HG03066 (cell line): Measurements from ENCODE around the gene GPR15.

ENCODE experiments used
- ATAC-seq: cut with Tn5 transposase; IDR thresholded peaks from one replicate; pipeline ENCODE4 v1.9.1; 2021; ENCODE audit warnings: low read depth; ENCODE audit not compliant: unreplicated experiment

The GPR15 gene

GRCh38 chr3:98531622-98532274, at the start of gene GPR15:
TSS of gene GPR15 (plus strand) at chr3:98531978. CDS start at chr3:98532034, 56 bp downstream.
- peak; percentile 31 for ATAC-seq

GRCh38 chr3:98482717-98483482, 48.9 kb upstream of the GPR15 start:
- no peak for ATAC-seq

GRCh38 chr3:98483626-98484025, 48.2 kb upstream of the GPR15 start:
- ATAC-seq = no peak

- no peak for ATAC-seq
Observed at GRCh38 chr3:98497381-98497780, 34.4 kb upstream of the GPR15 start, which contains the start of gene OR5K2. TSS of gene OR5K2 (plus strand) at chr3:98497681. CDS start at chr3:98497681, 0 bp downstream.

DNA sequence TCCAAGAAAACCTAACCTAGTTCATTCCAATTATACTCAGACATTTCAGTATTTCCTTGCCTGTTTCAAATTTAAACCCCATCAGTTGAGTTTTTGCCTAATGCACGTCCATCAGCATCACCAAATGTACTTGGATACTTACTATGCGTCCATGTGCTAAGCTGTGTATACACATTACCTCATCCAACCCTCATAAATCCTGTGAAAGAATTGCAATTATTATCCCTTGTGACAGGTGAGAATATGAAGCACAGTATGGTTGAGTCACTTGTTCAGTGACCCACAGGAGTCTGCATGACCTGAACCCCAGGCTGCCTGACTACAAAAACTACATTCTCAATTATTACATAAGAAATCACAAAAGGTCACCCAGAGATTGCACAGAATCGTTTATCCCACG, 31.8 kb upstream of the GPR15 start:
- ATAC-seq = no peak

DNA sequence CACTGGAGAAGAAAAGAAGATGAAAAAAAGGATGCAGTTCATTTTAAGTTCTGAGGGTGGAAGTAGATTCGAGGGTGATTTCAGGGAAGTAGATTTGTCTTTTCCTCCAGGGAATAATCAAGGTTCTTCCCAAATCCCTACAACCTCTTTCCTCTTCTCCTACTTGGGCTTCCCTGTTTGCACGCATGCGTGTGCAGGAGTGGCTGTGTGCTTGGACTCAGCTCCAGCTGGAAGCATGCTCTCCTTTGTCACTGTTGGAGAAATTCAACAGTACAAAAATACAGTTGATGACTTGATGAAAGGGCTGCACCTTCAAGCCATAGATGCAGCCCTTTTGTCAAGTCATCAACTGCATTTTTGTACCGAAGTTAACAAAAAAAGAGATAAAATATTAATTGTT, 30.5 kb upstream of the GPR15 start:
- no peak for ATAC-seq

- no peak for ATAC-seq
Observed at GRCh38 chr3:98501863-98502576, 29.8 kb upstream of the GPR15 start.

DNA sequence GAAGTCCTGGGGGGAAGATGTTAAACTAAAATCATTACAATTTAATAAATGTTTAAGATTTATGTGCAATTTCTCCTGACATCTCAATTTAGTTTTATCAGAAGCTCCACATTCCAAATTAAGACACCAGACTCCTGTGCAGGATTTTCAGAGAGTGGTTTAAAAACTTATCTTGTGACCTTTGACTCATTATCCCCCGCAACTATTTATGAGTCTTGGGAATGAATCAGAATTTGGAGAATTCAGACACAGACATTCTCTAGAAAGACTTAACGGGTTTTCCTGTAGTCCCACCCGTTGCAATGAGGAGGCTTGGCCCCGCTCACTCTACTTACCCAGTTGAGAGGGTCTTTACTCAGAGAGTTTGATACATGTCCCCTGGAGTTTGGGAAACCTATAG, 27.2 kb upstream of the GPR15 start:
- no peak for ATAC-seq

GRCh38 chr3:98508582-98508981, 23.2 kb upstream of the GPR15 start:
- ATAC-seq = no peak

DNA sequence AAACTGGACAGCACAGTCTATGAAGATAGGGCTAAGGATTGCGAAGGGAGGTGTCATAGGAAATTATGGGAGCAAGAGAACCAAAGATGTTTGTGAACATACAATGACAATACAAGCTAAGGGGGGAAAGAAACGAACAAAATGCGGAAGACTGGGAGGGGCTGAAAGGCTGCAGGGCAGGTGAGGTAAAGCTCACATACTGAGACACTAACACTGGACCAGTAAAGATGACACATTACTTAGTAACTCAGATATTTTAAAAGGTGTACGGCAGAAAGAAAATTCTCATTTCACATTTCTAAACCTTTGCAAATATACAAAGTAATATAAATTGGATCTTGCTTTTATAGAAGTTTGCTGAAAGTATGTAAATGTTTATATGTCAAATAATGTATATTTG, 19.2 kb upstream of the GPR15 start:
- ATAC-seq = no peak

DNA sequence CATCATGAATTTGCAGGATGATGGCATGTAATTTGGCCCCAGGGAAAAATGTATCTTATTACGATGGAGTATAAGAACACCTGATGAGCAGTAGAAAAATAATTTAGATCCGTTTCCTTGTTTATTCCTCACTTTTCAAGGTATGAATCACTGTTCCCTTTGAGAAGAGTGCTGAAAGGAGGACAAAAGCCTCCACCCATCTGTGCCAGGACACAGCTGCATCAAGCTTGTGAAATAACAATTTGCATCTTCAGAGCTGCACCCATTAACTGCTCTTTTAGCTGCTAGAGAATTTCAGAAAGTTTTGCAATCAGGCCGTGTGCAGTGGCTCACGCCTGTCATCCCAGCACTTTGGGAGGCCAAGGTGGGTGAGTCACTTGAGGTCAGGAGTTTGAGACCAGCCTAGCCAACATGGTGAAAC, 18.7 kb upstream of the GPR15 start:
- ATAC-seq = no peak

GRCh38 chr3:98513736-98514135, 18.0 kb upstream of the GPR15 start:
- ATAC-seq = no peak

DNA sequence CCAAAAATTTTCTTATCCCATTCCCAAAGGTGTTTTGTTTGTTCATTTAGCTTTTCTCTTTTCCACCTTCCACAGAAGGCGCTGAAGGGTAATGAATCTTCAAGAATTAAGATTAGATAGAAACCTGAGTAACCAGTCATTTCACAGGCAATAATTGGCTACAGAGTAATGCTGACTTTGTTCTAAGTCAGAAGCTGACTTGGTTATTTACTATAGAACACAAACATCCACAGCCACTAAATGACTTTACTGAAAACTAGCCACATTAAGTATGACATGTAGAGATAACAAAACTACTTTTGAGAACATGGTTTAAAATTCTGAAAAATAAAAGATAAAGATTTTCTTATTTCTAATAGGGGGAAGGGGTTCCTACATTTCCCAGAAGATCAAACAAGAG, 16.8 kb upstream of the GPR15 start:
- no peak for ATAC-seq

- ATAC-seq = no peak
Observed at GRCh38 chr3:98518816-98519215, 13.0 kb upstream of the GPR15 start.

GRCh38 chr3:98519351-98519750, 12.4 kb upstream of the GPR15 start:
- ATAC-seq = no peak

DNA sequence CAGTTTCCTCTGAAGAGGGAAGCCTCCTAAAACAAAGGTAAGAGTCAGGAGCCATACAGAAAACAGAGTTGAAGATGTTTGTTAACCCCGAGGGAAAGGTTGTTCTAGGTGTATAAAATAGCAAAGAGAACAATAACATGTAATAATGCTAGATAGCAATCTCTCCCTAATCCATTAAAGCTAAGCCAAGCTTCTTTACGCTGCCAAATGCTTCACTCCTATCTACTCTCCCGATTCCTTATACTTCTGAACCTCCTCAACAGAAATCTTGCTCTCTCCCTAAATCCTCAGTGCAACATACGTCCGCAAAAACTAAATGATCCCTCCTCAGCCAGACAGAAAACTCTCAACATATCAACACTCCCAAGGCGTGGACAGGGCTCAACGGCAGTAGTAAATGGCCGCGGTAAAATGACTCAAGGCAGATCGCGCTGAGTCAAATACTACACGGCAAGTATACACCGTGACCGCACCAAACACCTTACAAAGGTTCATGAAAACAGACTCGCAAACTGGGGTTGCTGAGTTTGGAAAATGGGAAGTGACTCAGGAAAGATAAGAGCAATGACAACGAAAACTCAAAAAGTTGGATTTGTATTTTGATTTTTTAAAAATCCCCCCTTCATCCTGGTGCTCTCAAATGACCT, 9.8 kb upstream of the GPR15 start:
- ATAC-seq = peak; percentile 37

DNA sequence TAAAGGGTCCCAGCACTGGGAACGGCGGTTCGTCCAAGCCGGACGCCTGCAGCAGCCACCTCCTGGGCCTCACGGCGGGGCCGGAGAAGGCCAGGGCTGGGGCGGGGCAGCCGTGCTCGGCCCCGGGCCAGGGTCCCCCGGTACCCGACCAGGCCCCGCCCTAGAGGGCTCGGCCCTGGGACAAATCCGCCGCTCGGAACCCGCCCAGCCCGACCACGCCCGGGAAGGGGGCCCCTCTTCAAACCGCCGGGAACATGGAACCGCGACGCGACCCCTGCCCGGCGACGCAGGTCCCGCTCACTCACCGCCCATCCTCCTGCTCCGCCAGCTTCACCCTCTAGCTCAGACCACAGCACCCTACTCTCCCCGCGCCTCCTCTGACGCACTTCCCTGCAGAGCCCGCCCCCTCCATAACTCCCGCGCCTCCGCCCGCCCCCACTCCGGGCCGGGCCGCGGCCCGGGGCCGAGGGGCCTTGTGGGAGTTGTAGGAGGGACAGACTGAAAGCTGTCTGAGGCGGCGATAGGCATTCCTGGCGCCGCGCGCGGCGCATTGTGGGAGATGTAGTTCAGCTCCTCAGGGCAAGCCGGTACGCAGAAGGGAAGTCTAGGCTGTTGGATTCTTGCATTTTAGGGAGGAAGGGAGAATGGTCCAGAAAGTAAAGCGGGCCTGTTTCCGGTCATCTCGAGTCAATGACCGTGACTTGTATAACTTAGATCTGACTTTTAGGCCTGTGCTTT, 9.1 kb upstream of the GPR15 start, which contains the start of gene CLDND1:
Gene CLDND1 (minus strand): TSS at position 359 of the 738 bp plus-strand sequence. CDS start 1,478 bp downstream, outside the sequence.
- peak; percentile 77 for ATAC-seq

DNA sequence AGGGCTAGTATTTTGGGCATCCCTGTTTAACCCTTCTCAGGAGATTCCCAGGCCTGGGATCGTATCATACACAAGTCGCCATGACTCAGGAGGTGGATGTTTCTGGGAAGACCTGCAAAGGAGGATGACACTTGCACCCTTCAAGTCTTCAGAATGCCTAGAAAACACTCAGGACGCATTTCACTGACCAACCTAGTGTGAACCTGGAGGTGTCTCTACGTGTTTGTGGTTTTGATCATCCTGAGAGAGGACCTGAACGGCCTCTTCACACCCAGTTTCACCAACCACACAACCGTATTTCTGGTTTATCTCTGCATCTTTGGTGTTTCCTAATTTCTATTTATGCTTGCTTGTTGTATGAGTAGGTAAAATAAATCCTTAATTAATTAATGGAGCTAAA, 6.3 kb upstream of the GPR15 start:
- ATAC-seq = no peak

DNA sequence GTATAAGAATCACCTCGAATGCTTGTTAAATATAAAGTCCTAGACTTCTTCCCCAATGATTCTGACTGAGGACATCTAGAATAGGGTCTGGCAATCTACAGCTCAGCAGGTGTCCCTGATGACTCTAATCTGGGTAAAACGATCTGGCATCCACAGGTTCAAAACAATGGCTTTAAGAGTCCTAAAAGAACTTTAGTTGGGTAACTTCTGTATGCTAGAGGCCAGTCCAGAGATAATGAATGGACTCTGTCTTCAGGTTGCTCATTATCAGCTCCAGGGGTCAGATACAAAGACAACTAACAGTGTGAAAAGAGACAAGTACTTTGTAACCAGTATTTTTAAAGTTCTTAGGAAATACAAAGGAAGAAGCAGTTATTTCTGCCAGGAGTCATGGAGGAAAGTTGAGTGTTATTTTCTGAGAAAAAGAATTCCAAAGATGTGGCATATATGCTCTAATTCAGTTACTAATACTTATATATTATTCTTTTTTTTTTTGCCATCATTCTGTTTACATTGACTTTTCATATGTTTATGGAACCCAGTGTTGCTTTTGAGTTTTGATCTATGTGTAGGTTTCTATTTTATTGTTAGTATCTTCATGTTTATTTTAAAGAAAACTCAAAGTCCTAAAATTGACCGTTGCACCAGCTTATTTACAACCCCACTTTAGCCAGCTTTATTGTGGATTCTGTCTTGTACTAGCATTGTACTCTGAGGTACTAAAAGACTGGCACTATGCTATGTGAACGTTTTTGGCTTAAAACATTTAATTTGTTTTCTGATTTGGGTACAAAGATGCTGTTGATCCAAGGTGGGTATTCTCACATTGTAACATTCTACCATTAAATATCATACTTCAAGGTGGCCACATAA, 3.1 kb upstream of the GPR15 start:
- no peak for ATAC-seq
